ENCODE data around the gene UNC13C.

- TF ChIP-seq CTCF (IDR thresholded peaks at IDR 0.05; ENCODE audit: insufficient read depth, low read length) (no peak), POLR2AphosphoS5 (IDR thresholded peaks at IDR 0.05; ENCODE audit: low read depth) (no peak), GABPA (IDR thresholded peaks at IDR 0.05; ENCODE audit: low read depth) (no peak), REST (IDR thresholded peaks at IDR 0.05; ENCODE audit: insufficient replicate concordance, low read depth) (no peak), SPI1 (IDR thresholded peaks at IDR 0.05; ENCODE audit: borderline replicate concordance, low read depth) (no peak)
Observed at GRCh38 chr15:54066403-54066802, 88.2 kb downstream of the UNC13C start.
